ENCODE results near the gene DBF4B.
"Not testable (repeated sequence)": the region's sequence is repeated elsewhere in the genome, so short reads cannot be mapped to it uniquely, and the experiment has no call there.

The DBF4B gene

GRCh38 chr17:44708401-44709263 lies at the start of gene DBF4B:
TSS of gene DBF4B (plus strand) at chr17:44708665. CDS start at chr17:44708821, 156 bp downstream.
- H3K27me3 ChIP-seq (ENCODE audit: control insufficient read depth in 1 of 2, insufficient read depth in 2 of 2, low read length in 2 of 2): no peaks in the 10 kb centered on the region
- peak within 1 kb of the TSS; percentile 73 for H3K27ac ChIP-seq (ENCODE audit: low read depth, low read length)
- no peaks in the 10 kb centered on the region for H3K9me3 ChIP-seq (ENCODE audit: low read length)
- peak within 1 kb of the TSS; percentile 34 to 82 for H3K4me3 ChIP-seq (ENCODE audit: low read depth in 1 of 2, low read length in 2 of 2)
- H3K9ac ChIP-seq (ENCODE audit: low read length): peak within 1 kb of the TSS; percentile 77
- H3K36me3 ChIP-seq (ENCODE audit: insufficient read depth, low read length): no peaks in the 10 kb centered on the region
- H3K4me1 ChIP-seq (ENCODE audit: insufficient read depth, low read length): no peaks in the 10 kb centered on the region

GRCh38 chr17:44661835-44662234 lies 46.6 kb upstream of the DBF4B start:
- H3K36me3 ChIP-seq (ENCODE audit: insufficient read depth, low read length): no peaks in the 10 kb centered on the region
- no peaks in the 10 kb centered on the region for H3K4me1 ChIP-seq (ENCODE audit: insufficient read depth, low read length)
- H3K27ac ChIP-seq (ENCODE audit: low read depth, low read length): no peak overlapping the region
- H3K9me3 ChIP-seq (ENCODE audit: low read length): no peaks in the 10 kb centered on the region
- H3K27me3 ChIP-seq (ENCODE audit: control insufficient read depth in 1 of 2, insufficient read depth in 2 of 2, low read length in 2 of 2): peaks cover 0 to 6% of the 10 kb centered on the region in 2 donors
- no peak overlapping the region for H3K4me3 ChIP-seq (ENCODE audit: low read depth in 1 of 2, low read length in 2 of 2)
- H3K9ac ChIP-seq (ENCODE audit: low read length): no peak overlapping the region

DNA sequence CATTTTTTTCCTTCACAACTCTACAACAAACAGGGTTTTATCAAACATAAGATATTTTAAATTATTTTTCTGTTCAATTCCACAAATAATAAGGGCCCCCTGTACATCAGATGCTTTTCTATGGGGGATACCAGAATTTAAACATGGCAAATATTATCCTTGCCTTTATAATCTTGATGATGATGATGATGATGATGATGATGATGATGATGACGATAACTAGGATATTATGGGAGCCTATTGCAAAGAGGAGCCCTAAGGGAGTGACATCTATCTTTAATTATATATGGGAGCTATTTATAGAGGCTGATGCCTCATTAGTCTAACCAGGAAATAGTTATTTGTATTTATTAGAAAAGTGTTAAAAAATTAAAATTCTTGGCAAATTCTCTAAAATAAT lies 45.4 kb upstream of the DBF4B start:
- Histone ChIP-seq H3K9ac (ENCODE audit: low read length) (no peak overlapping the region), H3K9me3 (ENCODE audit: low read length) (no peaks in the 10 kb centered on the region), H3K27me3 (ENCODE audit: control insufficient read depth in 1 of 2, insufficient read depth in 2 of 2, low read length in 2 of 2) (no peaks in the 10 kb centered on the region), H3K27ac (ENCODE audit: low read depth, low read length) (no peak overlapping the region), H3K4me3 (ENCODE audit: low read depth in 1 of 2, low read length in 2 of 2) (no peak overlapping the region), H3K4me1 (ENCODE audit: insufficient read depth, low read length) (no peaks in the 10 kb centered on the region), H3K36me3 (ENCODE audit: insufficient read depth, low read length) (no peaks in the 10 kb centered on the region)

GRCh38 chr17:44664867-44665266 lies 43.6 kb upstream of the DBF4B start:
- H3K27me3 ChIP-seq (ENCODE audit: control insufficient read depth in 1 of 2, insufficient read depth in 2 of 2, low read length in 2 of 2): no peaks in the 10 kb centered on the region
- H3K4me1 ChIP-seq (ENCODE audit: insufficient read depth, low read length): no peaks in the 10 kb centered on the region
- no peaks in the 10 kb centered on the region for H3K36me3 ChIP-seq (ENCODE audit: insufficient read depth, low read length)
- no peak overlapping the region for H3K4me3 ChIP-seq (ENCODE audit: low read depth in 1 of 2, low read length in 2 of 2)
- H3K9ac ChIP-seq (ENCODE audit: low read length): no peak overlapping the region
- H3K9me3 ChIP-seq (ENCODE audit: low read length): no peaks in the 10 kb centered on the region
- no peak overlapping the region for H3K27ac ChIP-seq (ENCODE audit: low read depth, low read length)

GRCh38 chr17:44666006-44666405 lies 42.5 kb upstream of the DBF4B start:
- Histone ChIP-seq H3K4me3 (ENCODE audit: low read depth in 1 of 2, low read length in 2 of 2) (no peak overlapping the region), H3K9ac (ENCODE audit: low read length) (no peak overlapping the region), H3K9me3 (ENCODE audit: low read length) (no peaks in the 10 kb centered on the region), H3K27me3 (ENCODE audit: control insufficient read depth in 1 of 2, insufficient read depth in 2 of 2, low read length in 2 of 2) (no peaks in the 10 kb centered on the region), H3K27ac (ENCODE audit: low read depth, low read length) (no peak overlapping the region), H3K4me1 (ENCODE audit: insufficient read depth, low read length) (no peaks in the 10 kb centered on the region), H3K36me3 (ENCODE audit: insufficient read depth, low read length) (no peaks in the 10 kb centered on the region)

DNA sequence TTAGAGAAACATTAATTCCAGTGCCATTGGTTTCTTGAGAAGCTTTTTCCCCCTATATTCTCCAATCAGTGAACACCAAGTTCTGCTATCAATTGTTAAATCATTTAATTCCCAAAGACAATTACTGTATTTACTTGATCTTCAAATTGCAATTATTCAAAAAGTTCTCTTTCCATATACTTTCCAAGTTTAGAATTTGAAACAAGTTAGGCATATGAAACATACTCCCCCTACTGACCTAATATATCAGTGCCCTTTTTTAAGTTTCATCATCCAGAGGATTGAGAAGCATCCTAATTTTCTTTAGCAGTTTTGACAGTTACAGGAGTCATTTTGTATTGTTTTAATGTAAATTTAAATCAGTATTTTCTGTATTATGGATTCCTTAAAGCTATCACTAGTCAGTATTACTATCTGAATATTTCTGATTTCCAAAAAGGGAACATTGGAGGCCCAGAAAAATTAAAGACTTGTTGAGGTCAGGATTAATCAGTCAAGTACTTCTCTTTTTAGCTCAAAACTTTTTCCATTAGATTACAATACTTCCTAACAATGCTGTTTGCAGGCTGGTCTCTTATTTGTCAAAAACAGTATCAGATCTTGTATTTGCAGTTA lies 35.9 kb upstream of the DBF4B start:
- H3K27me3 ChIP-seq (ENCODE audit: control insufficient read depth in 1 of 2, insufficient read depth in 2 of 2, low read length in 2 of 2): no peaks in the 10 kb centered on the region
- H3K4me1 ChIP-seq (ENCODE audit: insufficient read depth, low read length): no peaks in the 10 kb centered on the region
- no peaks in the 10 kb centered on the region for H3K36me3 ChIP-seq (ENCODE audit: insufficient read depth, low read length)
- H3K27ac ChIP-seq (ENCODE audit: low read depth, low read length): no peak overlapping the region
- H3K4me3 ChIP-seq (ENCODE audit: low read depth in 1 of 2, low read length in 2 of 2): no peak overlapping the region
- no peaks in the 10 kb centered on the region for H3K9me3 ChIP-seq (ENCODE audit: low read length)
- H3K9ac ChIP-seq (ENCODE audit: low read length): no peak overlapping the region

DNA sequence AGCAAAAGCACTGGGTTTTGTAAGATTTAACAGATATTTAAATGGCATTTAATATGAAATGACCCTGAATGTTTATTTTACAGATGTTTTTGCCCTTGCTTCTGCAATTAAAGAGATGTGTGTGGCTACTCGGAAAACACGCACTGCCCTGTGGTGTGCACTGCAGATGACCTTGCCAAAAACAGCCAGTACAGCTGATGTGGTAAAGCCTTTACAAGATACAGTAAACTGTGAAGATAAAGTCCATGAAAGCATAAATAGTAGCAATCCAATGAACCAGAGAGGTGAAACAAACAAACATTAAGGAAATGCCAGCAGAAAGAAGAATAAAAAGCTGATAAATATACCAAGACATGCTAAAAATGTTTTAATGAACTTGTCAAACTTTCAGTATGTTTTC lies 34.6 kb upstream of the DBF4B start:
- H3K27me3 ChIP-seq (ENCODE audit: control insufficient read depth in 1 of 2, insufficient read depth in 2 of 2, low read length in 2 of 2): no peaks in the 10 kb centered on the region
- no peak overlapping the region for H3K4me3 ChIP-seq (ENCODE audit: low read depth in 1 of 2, low read length in 2 of 2)
- no peak overlapping the region for H3K9ac ChIP-seq (ENCODE audit: low read length)
- peaks cover 12% of the 10 kb centered on the region for H3K36me3 ChIP-seq (ENCODE audit: insufficient read depth, low read length)
- no peaks in the 10 kb centered on the region for H3K4me1 ChIP-seq (ENCODE audit: insufficient read depth, low read length)
- H3K27ac ChIP-seq (ENCODE audit: low read depth, low read length): no peak overlapping the region
- no peaks in the 10 kb centered on the region for H3K9me3 ChIP-seq (ENCODE audit: low read length)

- Histone ChIP-seq H3K4me3 (ENCODE audit: low read depth in 1 of 2, low read length in 2 of 2) (no peak overlapping the region), H3K4me1 (ENCODE audit: insufficient read depth, low read length) (no peaks in the 10 kb centered on the region), H3K36me3 (ENCODE audit: insufficient read depth, low read length) (peaks cover 28% of the 10 kb centered on the region), H3K27ac (ENCODE audit: low read depth, low read length) (no peak overlapping the region), H3K27me3 (ENCODE audit: control insufficient read depth in 1 of 2, insufficient read depth in 2 of 2, low read length in 2 of 2) (no peaks in the 10 kb centered on the region), H3K9ac (ENCODE audit: low read length) (no peak overlapping the region), H3K9me3 (ENCODE audit: low read length) (no peaks in the 10 kb centered on the region)
These were observed 31.3 kb upstream of the DBF4B start for GRCh38 chr17:44677136-44677535.

- H3K36me3 ChIP-seq (ENCODE audit: insufficient read depth, low read length): peaks cover 44% of the 10 kb centered on the region
- not testable (repeated sequence) for H3K27ac ChIP-seq (ENCODE audit: low read depth, low read length)
These were observed 25.2 kb upstream of the DBF4B start for GRCh38 chr17:44683303-44683702.

DNA sequence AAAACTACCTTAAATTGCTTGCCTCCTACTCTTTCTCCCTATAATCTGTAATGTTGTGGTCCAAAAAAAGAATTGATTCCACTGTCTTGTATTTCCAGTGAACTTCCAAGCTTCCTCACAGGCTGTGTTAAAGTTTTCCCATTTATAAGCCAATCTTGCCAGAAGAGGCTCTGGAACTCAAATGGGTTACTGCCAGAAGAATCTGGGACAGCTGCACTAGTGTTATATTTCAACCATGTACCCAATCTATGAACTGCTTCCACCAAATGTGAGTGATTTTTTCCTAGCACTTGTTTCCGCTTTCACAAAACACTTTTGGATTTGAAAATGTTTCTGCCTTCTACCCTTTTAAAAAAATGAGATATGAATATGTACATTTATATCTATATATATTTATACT lies 20.7 kb upstream of the DBF4B start:
- peaks cover 15% of the 10 kb centered on the region for H3K4me1 ChIP-seq (ENCODE audit: insufficient read depth, low read length)
- H3K9me3 ChIP-seq (ENCODE audit: low read length): no peaks in the 10 kb centered on the region
- no peak overlapping the region for H3K9ac ChIP-seq (ENCODE audit: low read length)
- H3K27ac ChIP-seq (ENCODE audit: low read depth, low read length): no peak overlapping the region
- no peaks in the 10 kb centered on the region for H3K27me3 ChIP-seq (ENCODE audit: control insufficient read depth in 1 of 2, insufficient read depth in 2 of 2, low read length in 2 of 2)
- peaks cover 15% of the 10 kb centered on the region for H3K36me3 ChIP-seq (ENCODE audit: insufficient read depth, low read length)
- H3K4me3 ChIP-seq (ENCODE audit: low read depth in 1 of 2, low read length in 2 of 2): no peak overlapping the region

More at GRCh38 chr17:44683303-44683702, 25.2 kb upstream of the DBF4B start:
- not testable (repeated sequence) for H3K4me1 ChIP-seq (ENCODE audit: insufficient read depth, low read length); H3K27me3 ChIP-seq (ENCODE audit: control insufficient read depth in 1 of 2, insufficient read depth in 2 of 2, low read length in 2 of 2); H3K4me3 ChIP-seq (ENCODE audit: low read depth in 1 of 2, low read length in 2 of 2); H3K9ac ChIP-seq (ENCODE audit: low read length); H3K9me3 ChIP-seq (ENCODE audit: low read length)

DNA sequence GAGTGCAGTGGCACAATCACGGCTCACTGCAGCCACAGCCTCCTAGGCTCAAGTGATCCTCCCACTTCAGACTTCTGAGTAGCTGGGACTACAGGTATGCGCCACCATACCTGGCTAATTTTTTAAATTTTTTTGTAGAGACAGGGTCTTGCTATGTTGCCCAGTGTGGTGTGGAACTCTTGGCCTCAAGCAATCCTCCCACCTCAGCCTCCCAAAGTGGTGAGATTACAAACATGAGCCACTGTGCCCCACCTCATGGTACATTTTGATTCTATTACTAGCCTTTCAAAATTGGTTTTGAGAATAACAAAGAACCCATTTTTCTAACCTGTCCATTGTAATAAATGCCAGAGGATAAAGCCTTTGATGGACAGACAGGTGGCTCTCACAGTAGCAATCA lies 20.3 kb upstream of the DBF4B start:
- Histone ChIP-seq H3K27ac (ENCODE audit: low read depth, low read length) (peak overlapping the region; percentile 1), H3K4me1 (ENCODE audit: insufficient read depth, low read length) (peaks cover 15% of the 10 kb centered on the region), H3K27me3 (ENCODE audit: control insufficient read depth in 1 of 2, insufficient read depth in 2 of 2, low read length in 2 of 2) (no peaks in the 10 kb centered on the region), H3K36me3 (ENCODE audit: insufficient read depth, low read length) (peaks cover 12% of the 10 kb centered on the region), H3K9ac (ENCODE audit: low read length) (no peak overlapping the region), H3K4me3 (ENCODE audit: low read depth in 1 of 2, low read length in 2 of 2) (no peak overlapping the region), H3K9me3 (ENCODE audit: low read length) (no peaks in the 10 kb centered on the region)
